WTC11 (cell line): ENCODE data around the gene HLA-DMA. TPM values are rescaled to one million over a fixed set of nuclear protein-coding genes. Genes with fewer than 3 reads are reported as not detected.

Experiments used
- ATAC-seq: fragments of 200-7000 bp; cut with Tn5 transposase; 2 replicates; pipeline ENCODE4 v1.10.0; 2021; ENCODE audit warnings: mild to moderate bottlenecking, moderate library complexity
- CTCF ChIA-PET: fragments of 300-600 bp; sonication (Branson Sonifier 250); formaldehyde crosslinking; loops from one replicate; lab custom pipeline; 2021; ENCODE audit warnings: antibody characterized with exemption; lab: Charles Lee
- POLR2A ChIA-PET: fragments of 350-600 bp; sonication (Branson Sonifier 250); formaldehyde crosslinking; loops from one replicate; lab custom pipeline; 2021; ENCODE audit warnings: antibody characterized with exemption; lab: Charles Lee
- DNase-seq: peaks from one replicate; pipeline ENCODE4 v3.0.0; 2021; ENCODE audit warnings: low spot score
- H3K27ac Mint-ChIP-seq: 2 replicates; pipeline ENCODE4 v1.8.0; 2021; ENCODE audit warnings: mixed read lengths
- H3K27me3 Mint-ChIP-seq: 2 replicates; pipeline ENCODE4 v1.8.0; 2021; ENCODE audit warnings: low read depth, mild to moderate bottlenecking, moderate library complexity, mixed read lengths
- H3K36me3 Mint-ChIP-seq: 2 replicates; pipeline ENCODE4 v1.8.0; 2021; ENCODE audit warnings: mixed read lengths
- H3K4me1 Mint-ChIP-seq: 2 replicates; pipeline ENCODE4 v1.8.0; 2022; ENCODE audit warnings: mixed read lengths
- H3K4me3 Mint-ChIP-seq: 2 replicates; pipeline ENCODE4 v1.8.0; 2021; ENCODE audit warnings: mild to moderate bottlenecking, moderate library complexity, mixed read lengths
- H3K9me3 Mint-ChIP-seq: 2 replicates; pipeline ENCODE4 v1.8.0; 2021; ENCODE audit warnings: mixed read lengths
- CBFB ChIP-seq: sonication (generic); formaldehyde crosslinking; IDR thresholded peaks from 2 replicates; pipeline ENCODE4 v1.8.1; 2022; ENCODE audit warnings: mild to moderate bottlenecking, low read depth, missing genetic modification reagents
- EMX1 ChIP-seq: fragments of 250-450 bp; sonication (Bioruptor Pico); IDR thresholded peaks from 2 replicates; pipeline ENCODE4 v1.8.0; 2021; ENCODE audit warnings: mild to moderate bottlenecking
- GABPB1 ChIP-seq: sonication (generic); formaldehyde crosslinking; IDR thresholded peaks from 2 replicates; pipeline ENCODE4 v1.8.1; 2023; ENCODE audit warnings: mild to moderate bottlenecking, missing genetic modification reagents
- GRHL2 ChIP-seq: fragments of 250-450 bp; sonication (Bioruptor Pico); IDR thresholded peaks from 2 replicates; pipeline ENCODE4 v1.8.0; 2022; ENCODE audit warnings: mild to moderate bottlenecking, moderate library complexity; ENCODE audit not compliant: insufficient replicate concordance, severe bottlenecking
- IRF2 ChIP-seq: sonication (generic); formaldehyde crosslinking; IDR thresholded peaks from 2 replicates; pipeline ENCODE4 v1.8.0; 2022; ENCODE audit warnings: low read depth, missing genetic modification reagents, borderline replicate concordance
- JAZF1 ChIP-seq: fragments of 250-450 bp; sonication (Bioruptor Pico); IDR thresholded peaks from 2 replicates; pipeline ENCODE4 v1.9.0; 2021; ENCODE audit warnings: moderate library complexity, mild to moderate bottlenecking, inconsistent platforms
- NFE2L1 ChIP-seq: sonication (generic); formaldehyde crosslinking; IDR thresholded peaks from 2 replicates; pipeline ENCODE4 v1.8.1; 2023; ENCODE audit warnings: missing genetic modification reagents
- NR1H2 ChIP-seq: sonication (generic); formaldehyde crosslinking; IDR thresholded peaks from 2 replicates; pipeline ENCODE4 v1.9.0; 2021; ENCODE audit warnings: mild to moderate bottlenecking, moderate library complexity, missing genetic modification reagents
- OVOL2 ChIP-seq: fragments of 250-450 bp; sonication (Bioruptor Pico); IDR thresholded peaks from 2 replicates; pipeline ENCODE4 v1.9.0; 2021; ENCODE audit warnings: mild to moderate bottlenecking, borderline replicate concordance
- SP1 ChIP-seq: sonication (generic); formaldehyde crosslinking; conservative IDR thresholded peaks from 2 replicates; pipeline ENCODE4 v1.8.1; 2022; ENCODE audit warnings: missing genetic modification reagents
- ZNF396 ChIP-seq: fragments of 250-450 bp; sonication (Bioruptor Pico); IDR thresholded peaks from 2 replicates; pipeline ENCODE4 v1.8.0; 2021; ENCODE audit warnings: mild to moderate bottlenecking, moderate library complexity, borderline replicate concordance
- total RNA-seq: library from RNA; stranded (reverse); gene quantifications from 3 replicates; pipeline ENCODE4 v1.2.3, GENCODE V29; 2021
- TF ChIP-seq, protein P1 (sequence below): sonication (generic); formaldehyde crosslinking; IDR thresholded peaks from 2 replicates; pipeline ENCODE4 v1.8.1; 2022; ENCODE audit warnings: mild to moderate bottlenecking, missing genetic modification reagents, moderate library complexity, borderline replicate concordance
- TF ChIP-seq, protein P2 (sequence below): sonication (generic); formaldehyde crosslinking; IDR thresholded peaks from 2 replicates; pipeline ENCODE4 v1.8.1; 2022; ENCODE audit warnings: low read depth, missing genetic modification reagents, borderline replicate concordance
- TF ChIP-seq, protein P3 (sequence below): fragments of 250-450 bp; sonication (Bioruptor Pico); conservative IDR thresholded peaks from 2 replicates; pipeline ENCODE4 v1.9.0; 2021; ENCODE audit warnings: mild to moderate bottlenecking
- TF ChIP-seq, protein P4 (sequence below): fragments of 250-450 bp; sonication (Bioruptor Pico); IDR thresholded peaks from 2 replicates; pipeline ENCODE4 v1.9.0; 2021; ENCODE audit warnings: mild to moderate bottlenecking
- TF ChIP-seq, protein P5 (sequence below): fragments of 250-450 bp; sonication (Bioruptor Pico); IDR thresholded peaks from 2 replicates; pipeline ENCODE4 v1.8.0; 2021; ENCODE audit warnings: mild to moderate bottlenecking
- TF ChIP-seq, protein P6 (sequence below): fragments of 200-600 bp; IDR thresholded peaks from 2 replicates; pipeline ENCODE4 v1.8.0; 2022; ENCODE audit warnings: antibody characterized with exemption
- TF ChIP-seq, protein P7 (sequence below): sonication (generic); formaldehyde crosslinking; conservative IDR thresholded peaks from 2 replicates; pipeline ENCODE4 v1.8.1; 2022; ENCODE audit warnings: mild to moderate bottlenecking, missing genetic modification reagents

HLA-DMA gene
- total RNA-seq, 1 experiment from 2014 or later, result 6.6 TPM

DNA sequence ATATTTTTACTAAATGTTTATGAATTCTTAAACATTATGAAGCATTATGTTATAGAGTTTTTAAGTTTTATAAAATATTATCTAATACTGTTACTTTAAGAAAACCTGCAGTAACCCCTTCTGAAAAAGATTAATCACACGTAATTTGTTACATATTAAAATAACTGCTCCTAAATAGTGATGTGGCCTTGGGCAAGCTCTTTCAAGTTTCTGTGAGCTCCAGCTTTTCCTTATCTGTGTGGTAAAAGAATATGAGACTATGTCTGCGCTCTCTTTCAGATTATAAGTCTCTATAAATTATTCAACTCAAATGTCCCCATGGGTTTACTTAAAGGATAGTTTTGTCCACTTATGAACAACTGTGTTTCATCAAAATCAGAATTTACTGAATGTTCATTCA, 44.0 kb downstream of the HLA-DMA start (continued):
- TF ChIP-seq, protein P1, sequence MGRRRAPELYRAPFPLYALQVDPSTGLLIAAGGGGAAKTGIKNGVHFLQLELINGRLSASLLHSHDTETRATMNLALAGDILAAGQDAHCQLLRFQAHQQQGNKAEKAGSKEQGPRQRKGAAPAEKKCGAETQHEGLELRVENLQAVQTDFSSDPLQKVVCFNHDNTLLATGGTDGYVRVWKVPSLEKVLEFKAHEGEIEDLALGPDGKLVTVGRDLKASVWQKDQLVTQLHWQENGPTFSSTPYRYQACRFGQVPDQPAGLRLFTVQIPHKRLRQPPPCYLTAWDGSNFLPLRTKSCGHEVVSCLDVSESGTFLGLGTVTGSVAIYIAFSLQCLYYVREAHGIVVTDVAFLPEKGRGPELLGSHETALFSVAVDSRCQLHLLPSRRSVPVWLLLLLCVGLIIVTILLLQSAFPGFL (CRISPR knock-in tag), result no peak
- no peak for TF ChIP-seq CBFB (CRISPR knock-in tag)
- no peak for TF ChIP-seq NFE2L1 (CRISPR knock-in tag)
- TF ChIP-seq, protein P2, sequence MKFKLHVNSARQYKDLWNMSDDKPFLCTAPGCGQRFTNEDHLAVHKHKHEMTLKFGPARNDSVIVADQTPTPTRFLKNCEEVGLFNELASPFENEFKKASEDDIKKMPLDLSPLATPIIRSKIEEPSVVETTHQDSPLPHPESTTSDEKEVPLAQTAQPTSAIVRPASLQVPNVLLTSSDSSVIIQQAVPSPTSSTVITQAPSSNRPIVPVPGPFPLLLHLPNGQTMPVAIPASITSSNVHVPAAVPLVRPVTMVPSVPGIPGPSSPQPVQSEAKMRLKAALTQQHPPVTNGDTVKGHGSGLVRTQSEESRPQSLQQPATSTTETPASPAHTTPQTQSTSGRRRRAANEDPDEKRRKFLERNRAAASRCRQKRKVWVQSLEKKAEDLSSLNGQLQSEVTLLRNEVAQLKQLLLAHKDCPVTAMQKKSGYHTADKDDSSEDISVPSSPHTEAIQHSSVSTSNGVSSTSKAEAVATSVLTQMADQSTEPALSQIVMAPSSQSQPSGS, result no peak
- no peak for TF ChIP-seq JAZF1 (CRISPR knock-in tag)
- TF ChIP-seq, protein P3, sequence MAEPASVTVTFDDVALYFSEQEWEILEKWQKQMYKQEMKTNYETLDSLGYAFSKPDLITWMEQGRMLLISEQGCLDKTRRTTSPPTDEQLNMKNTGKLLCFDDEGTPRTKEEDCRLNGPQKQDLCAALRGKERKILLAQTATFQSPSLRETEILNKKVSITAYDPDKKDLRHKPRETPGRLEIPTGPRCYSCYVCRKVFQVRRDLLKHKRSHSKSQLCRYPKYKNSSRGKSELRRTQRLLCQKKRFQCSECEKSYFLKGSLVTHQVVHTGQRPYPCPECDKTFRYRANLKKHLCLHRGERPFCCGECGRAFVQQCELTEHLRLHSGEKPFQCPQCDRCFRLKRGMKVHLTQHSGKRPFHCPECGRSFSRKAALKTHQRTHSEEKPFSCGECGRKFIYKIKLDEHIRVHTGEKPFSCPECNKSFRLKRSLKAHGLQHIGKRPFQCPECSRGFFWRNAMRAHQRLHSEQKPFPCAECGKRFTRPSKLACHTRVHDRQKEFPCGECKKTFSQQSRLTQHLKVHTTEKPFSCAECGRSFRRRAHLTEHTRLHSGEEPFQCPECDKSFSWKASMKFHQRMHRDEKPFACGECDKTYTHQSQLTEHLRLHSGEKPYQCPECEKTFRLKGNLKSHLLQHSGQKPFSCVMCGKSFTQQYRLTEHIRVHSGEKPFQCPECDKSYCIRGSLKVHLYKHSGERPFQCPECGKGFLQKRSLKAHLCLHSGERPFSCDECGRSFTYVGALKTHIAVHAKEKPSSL (CRISPR knock-in tag), result no peak
- no peak for TF ChIP-seq NR1H2 (CRISPR knock-in tag)
- TF ChIP-seq, protein P4, sequence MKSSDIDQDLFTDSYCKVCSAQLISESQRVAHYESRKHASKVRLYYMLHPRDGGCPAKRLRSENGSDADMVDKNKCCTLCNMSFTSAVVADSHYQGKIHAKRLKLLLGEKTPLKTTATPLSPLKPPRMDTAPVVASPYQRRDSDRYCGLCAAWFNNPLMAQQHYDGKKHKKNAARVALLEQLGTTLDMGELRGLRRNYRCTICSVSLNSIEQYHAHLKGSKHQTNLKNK (CRISPR knock-in tag), result no peak
- TF ChIP-seq GABPB1 (CRISPR knock-in tag), result no peak

DNA sequence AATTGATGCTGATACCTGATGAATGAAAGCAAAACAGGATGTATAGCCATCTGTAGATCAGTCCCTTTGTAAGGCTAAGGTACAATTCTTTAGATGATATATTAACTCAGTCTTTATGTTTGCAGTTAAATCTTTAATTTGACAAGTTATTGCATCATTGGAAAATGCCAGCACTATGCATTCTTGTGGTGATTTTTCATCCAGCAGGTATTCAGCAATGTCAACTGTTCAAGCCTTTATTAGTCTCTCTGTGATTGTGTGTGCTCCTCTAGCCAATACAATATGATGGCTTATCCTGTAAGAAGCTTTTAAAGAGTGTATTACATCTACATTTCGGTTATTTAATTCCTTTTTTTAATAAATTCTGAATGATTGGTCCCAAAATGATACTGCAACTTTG, 46.4 kb downstream of the HLA-DMA start:
- Mint-ChIP-seq H3K4me1 (no peaks in the 10 kb centered on the region), H3K9me3 (no peaks in the 10 kb centered on the region), H3K36me3 (no peaks in the 10 kb centered on the region), H3K27me3 (peaks cover 4% of the 10 kb centered on the region), H3K27ac (no peak overlapping the region), H3K4me3 (no peak overlapping the region)
- DNase-seq, result no peak
- CTCF ChIA-PET, result no interaction called here
- POLR2A ChIA-PET, result no interaction called here
- TF ChIP-seq EMX1 (CRISPR knock-in tag), result no peak
- TF ChIP-seq, protein P5, sequence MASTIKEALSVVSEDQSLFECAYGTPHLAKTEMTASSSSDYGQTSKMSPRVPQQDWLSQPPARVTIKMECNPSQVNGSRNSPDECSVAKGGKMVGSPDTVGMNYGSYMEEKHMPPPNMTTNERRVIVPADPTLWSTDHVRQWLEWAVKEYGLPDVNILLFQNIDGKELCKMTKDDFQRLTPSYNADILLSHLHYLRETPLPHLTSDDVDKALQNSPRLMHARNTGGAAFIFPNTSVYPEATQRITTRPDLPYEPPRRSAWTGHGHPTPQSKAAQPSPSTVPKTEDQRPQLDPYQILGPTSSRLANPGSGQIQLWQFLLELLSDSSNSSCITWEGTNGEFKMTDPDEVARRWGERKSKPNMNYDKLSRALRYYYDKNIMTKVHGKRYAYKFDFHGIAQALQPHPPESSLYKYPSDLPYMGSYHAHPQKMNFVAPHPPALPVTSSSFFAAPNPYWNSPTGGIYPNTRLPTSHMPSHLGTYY, result no peak
- no peak for ATAC-seq

DNA sequence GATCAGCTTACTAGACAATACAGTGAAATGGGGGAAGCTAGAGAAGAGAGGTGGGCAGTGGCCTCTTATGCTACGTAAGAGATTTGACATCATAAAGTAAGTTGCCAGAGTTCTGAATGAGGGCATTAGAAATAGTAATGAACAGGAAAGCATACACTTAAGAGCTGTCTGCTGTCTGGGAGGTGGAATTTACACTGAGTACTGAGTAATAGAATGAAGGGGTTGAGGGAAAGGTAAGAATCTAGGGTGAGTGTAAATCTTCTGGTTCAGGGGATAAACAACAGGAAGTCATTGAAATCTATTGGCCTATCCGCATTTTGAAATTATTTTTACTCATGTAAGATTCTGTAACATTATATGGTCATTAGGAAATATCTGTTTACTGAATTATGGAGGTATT, 47.8 kb downstream of the HLA-DMA start:
- Mint-ChIP-seq H3K4me3 (no peak overlapping the region), H3K4me1 (no peaks in the 10 kb centered on the region), H3K36me3 (no peaks in the 10 kb centered on the region), H3K9me3 (no peaks in the 10 kb centered on the region), H3K27me3 (no peaks in the 10 kb centered on the region), H3K27ac (no peak overlapping the region)
- ATAC-seq, result no peak
- no peak for DNase-seq
- ChIA-PET POLR2A (interaction anchor here (0.6 to 1.2 kb wide), 2 partner anchors 48 to 67 kb away, joined by 5 to 6 read pairs; no protein-coding TSS in a partner anchor), CTCF (interaction anchor here (0.6 to 2.6 kb wide), 7 partner anchors 21 to 80 kb away, joined by 3 to 18 read pairs (median 5); partner anchors contain the start of genes HLA-DMA and TAP2)
- TF ChIP-seq ZNF396 (no peak), OVOL2 (CRISPR knock-in tag) (no peak), IRF2 (CRISPR knock-in tag) (no peak), SP1 (no peak), GRHL2 (CRISPR knock-in tag) (no peak)
- TF ChIP-seq, protein P2, result no peak
- TF ChIP-seq, protein P1 (CRISPR knock-in tag), result no peak
- TF ChIP-seq, protein P6, sequence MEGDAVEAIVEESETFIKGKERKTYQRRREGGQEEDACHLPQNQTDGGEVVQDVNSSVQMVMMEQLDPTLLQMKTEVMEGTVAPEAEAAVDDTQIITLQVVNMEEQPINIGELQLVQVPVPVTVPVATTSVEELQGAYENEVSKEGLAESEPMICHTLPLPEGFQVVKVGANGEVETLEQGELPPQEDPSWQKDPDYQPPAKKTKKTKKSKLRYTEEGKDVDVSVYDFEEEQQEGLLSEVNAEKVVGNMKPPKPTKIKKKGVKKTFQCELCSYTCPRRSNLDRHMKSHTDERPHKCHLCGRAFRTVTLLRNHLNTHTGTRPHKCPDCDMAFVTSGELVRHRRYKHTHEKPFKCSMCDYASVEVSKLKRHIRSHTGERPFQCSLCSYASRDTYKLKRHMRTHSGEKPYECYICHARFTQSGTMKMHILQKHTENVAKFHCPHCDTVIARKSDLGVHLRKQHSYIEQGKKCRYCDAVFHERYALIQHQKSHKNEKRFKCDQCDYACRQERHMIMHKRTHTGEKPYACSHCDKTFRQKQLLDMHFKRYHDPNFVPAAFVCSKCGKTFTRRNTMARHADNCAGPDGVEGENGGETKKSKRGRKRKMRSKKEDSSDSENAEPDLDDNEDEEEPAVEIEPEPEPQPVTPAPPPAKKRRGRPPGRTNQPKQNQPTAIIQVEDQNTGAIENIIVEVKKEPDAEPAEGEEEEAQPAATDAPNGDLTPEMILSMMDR, result no peak
- TF ChIP-seq, protein P7, sequence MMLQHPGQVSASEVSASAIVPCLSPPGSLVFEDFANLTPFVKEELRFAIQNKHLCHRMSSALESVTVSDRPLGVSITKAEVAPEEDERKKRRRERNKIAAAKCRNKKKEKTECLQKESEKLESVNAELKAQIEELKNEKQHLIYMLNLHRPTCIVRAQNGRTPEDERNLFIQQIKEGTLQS (CRISPR knock-in tag), result no peak
